SK-N-SH (cell line): ENCODE data around the gene PPP1R15B. TPM values are rescaled to one million over a fixed set of nuclear protein-coding genes. Genes with fewer than 3 reads are reported as not detected.
A peak's percentile ranks its signal among the peaks of the same experiment; 100 is the strongest.

ENCODE experiments used
- CTCF ChIA-PET: fragments of 300-600, 350-600 bp; formaldehyde crosslinking; extraction: SDS; loops from one replicate; lab custom pipeline; 2021; lab: Yijun Ruan, JAX
- POLR2A ChIA-PET: fragments of 350-600 bp; sonication (Branson Sonifier 250); formaldehyde crosslinking; extraction: SDS; loops from one replicate; lab custom pipeline; 2020; ENCODE audit warnings: antibody characterized with exemption, inconsistent platforms; lab: Yijun Ruan, JAX
- DNase-seq: peaks from one replicate; pipeline ENCODE4 v3.0.0; 2012
- H2AFZ ChIP-seq: fragments of 200-600 bp; sonication (generic); 2 replicates; pipeline ENCODE4 v1.8.1; 2016; ENCODE audit warnings: antibody characterized with exemption, mild to moderate bottlenecking, low read depth
- H3F3A ChIP-seq: fragments of 200-600 bp; sonication (generic); replicated peaks from 2 replicates; pipeline ENCODE3; 2016; ENCODE audit warnings: antibody characterized with exemption, mild to moderate bottlenecking; ENCODE audit not compliant: insufficient read depth
- H3K27ac ChIP-seq, 2 experiments: fragments of 200-500 bp in 1 of 2; fragments of 200-600 bp in 1 of 2; sonication (Bioruptor generic) in 1 of 2; sonication (generic), shearing (Covaris generic) in 1 of 2; 2 replicates each; pipeline versions ENCODE4 v1.5.1 to v1.6.1; 2014 to 2016; ENCODE audit warnings: low read depth in 2 of 2, inconsistent platforms in 1 of 2, low read length in 1 of 2, mild to moderate bottlenecking in 1 of 2, mixed read lengths in 1 of 2
- H3K27me3 ChIP-seq: fragments of 200-600 bp; sonication (generic), shearing (Covaris generic); 2 replicates; pipeline ENCODE4 v1.6.1; 2016; ENCODE audit warnings: mixed run types; ENCODE audit not compliant: insufficient read depth
- H3K36me3 ChIP-seq, 2 experiments: fragments of 200-500 bp in 1 of 2; fragments of 200-600 bp in 1 of 2; sonication (Bioruptor generic) in 1 of 2; sonication (generic) in 1 of 2; replicated peaks in 1 of 2; 2 replicates each; pipeline versions ENCODE3 to v1.5.1; 2014 to 2016; ENCODE audit warnings: low read length in 1 of 2, mild to moderate bottlenecking in 1 of 2; ENCODE audit not compliant: insufficient read depth in 2 of 2, control insufficient read depth in 1 of 2
- H3K4me1 ChIP-seq, 2 experiments: fragments of 200-500 bp in 1 of 2; fragments of 200-600 bp in 1 of 2; sonication (Bioruptor generic) in 1 of 2; sonication (generic), shearing (Covaris generic) in 1 of 2; 2 replicates each; pipeline versions ENCODE4 v1.5.1 to v1.6.1; 2014 to 2016; ENCODE audit warnings: low read depth in 1 of 2, low read length in 1 of 2, mixed run types in 1 of 2; ENCODE audit not compliant: insufficient read depth in 2 of 2, control insufficient read depth in 1 of 2
- H3K4me2 ChIP-seq: fragments of 200-600 bp; sonication (generic), shearing (Covaris generic); 2 replicates; pipeline ENCODE4 v1.6.1; 2017; ENCODE audit warnings: mixed run types
- H3K4me3 ChIP-seq, 2 experiments: fragments of 200-500 bp in 1 of 2; fragments of 200-600 bp in 1 of 2; sonication (Bioruptor generic) in 1 of 2; sonication (generic), shearing (Covaris generic) in 1 of 2; 2 replicates each; pipeline versions ENCODE4 v1.5.1 to v1.8.1; 2014 to 2016; ENCODE audit warnings: low read depth in 2 of 2, inconsistent platforms in 1 of 2, low read length in 1 of 2, mild to moderate bottlenecking in 1 of 2, mixed read lengths in 1 of 2, moderate library complexity in 1 of 2
- H3K79me2 ChIP-seq: fragments of 200-600 bp; sonication (generic); 2 replicates; pipeline ENCODE4 v1.8.1; 2017; ENCODE audit warnings: mild to moderate bottlenecking; ENCODE audit not compliant: insufficient read depth
- H3K9ac ChIP-seq: fragments of 200-600 bp; sonication (generic); 2 replicates; pipeline ENCODE4 v1.6.1; 2017; ENCODE audit warnings: mixed run types
- H3K9me2 ChIP-seq: fragments of 200-600 bp; sonication (generic); 2 replicates; pipeline ENCODE4 v1.6.1; 2017; ENCODE audit warnings: mixed run types
- H3K9me3 ChIP-seq: fragments of 200-600 bp; sonication (generic); 2 replicates; pipeline ENCODE4 v1.6.1; 2017; ENCODE audit warnings: mixed run types, mild to moderate bottlenecking, moderate library complexity
- H4K20me1 ChIP-seq: fragments of 200-600 bp; sonication (generic); 2 replicates; pipeline ENCODE4 v1.6.1; 2017; ENCODE audit warnings: mild to moderate bottlenecking, mixed run types; ENCODE audit not compliant: insufficient read depth
- ELF1 ChIP-seq: IDR thresholded peaks from 2 replicates; pipeline ENCODE4 v1.4.0; 2012
- EP300 ChIP-seq, 2 experiments: IDR thresholded peaks; 2 replicates each; pipeline versions ENCODE4 v1.4.0 to v1.6.1; 2012; ENCODE audit warnings: borderline replicate concordance in 1 of 2, low read depth in 1 of 2, low read length in 1 of 2
- FOXJ3 ChIP-seq: sonication (generic); formaldehyde crosslinking; IDR thresholded peaks from 2 replicates; pipeline ENCODE4 v1.5.1; 2020; ENCODE audit warnings: mild to moderate bottlenecking, missing genetic modification reagents
- FOXM1 ChIP-seq: IDR thresholded peaks from 2 replicates; pipeline ENCODE4 v1.4.0; 2012; ENCODE audit warnings: low read depth, mild to moderate bottlenecking
- GATA2 ChIP-seq: sonication (generic); formaldehyde crosslinking; IDR thresholded peaks from 2 replicates; pipeline ENCODE4 v1.5.0; 2020; ENCODE audit warnings: mild to moderate bottlenecking, missing genetic modification reagents
- IRF3 ChIP-seq: fragments of 150-350 bp; IDR thresholded peaks from 2 replicates; pipeline ENCODE4 v1.6.1; 2016; ENCODE audit warnings: mild to moderate bottlenecking, low read depth, low read length
- MAX ChIP-seq: IDR thresholded peaks from 2 replicates; pipeline ENCODE4 v1.4.0; 2012; ENCODE audit warnings: low read depth
- NRF1 ChIP-seq: IDR thresholded peaks from 2 replicates; pipeline ENCODE4 v1.6.1; 2012; ENCODE audit warnings: low read depth, mild to moderate bottlenecking, low read length
- POLR2AphosphoS5 ChIP-seq: IDR thresholded peaks from 2 replicates; pipeline ENCODE4 v1.6.1; 2012; ENCODE audit warnings: low read depth, low read length
- RAD21 ChIP-seq: IDR thresholded peaks from 2 replicates; pipeline ENCODE4 v1.6.1; 2012; ENCODE audit warnings: mild to moderate bottlenecking, low read length
- RCOR1 ChIP-seq: fragments of 150-350 bp; IDR thresholded peaks from 2 replicates; pipeline ENCODE4 v1.6.1; 2017; ENCODE audit warnings: antibody characterized with exemption, low read length
- RFX5 ChIP-seq: IDR thresholded peaks from 2 replicates; pipeline ENCODE4 v1.6.1; 2012; ENCODE audit warnings: mild to moderate bottlenecking, improper control_type of control experiment, low read length
- SIN3A ChIP-seq: IDR thresholded peaks from 2 replicates; pipeline ENCODE4 v1.6.1; 2012; ENCODE audit warnings: low read depth, mild to moderate bottlenecking, low read length, moderate library complexity, borderline replicate concordance
- TAF1 ChIP-seq: IDR thresholded peaks from 2 replicates; pipeline ENCODE4 v1.6.1; 2012; ENCODE audit warnings: low read depth, mild to moderate bottlenecking, low read length, moderate library complexity, borderline replicate concordance
- WGBS: methylation state at CpG from one replicate; pipeline ENCODE4 v1.1.6; 2017; ENCODE audit warnings: low lambda C conversion rate; 5-methylcytosine and 5-hydroxymethylcytosine counted together
- polyA plus RNA-seq, 3 experiments: library from polyadenylated mRNA; depleted of rRNA; stranded (reverse); fragments of >200 nt; gene quantifications; 2 replicates each; pipeline ENCODE4 v1.2.3, GENCODE V29; 2012

PPP1R15B gene
- polyA plus RNA-seq, 1 of the 3 experiments (the other 2 are of a cell fraction), result 12.1 TPM

DNA sequence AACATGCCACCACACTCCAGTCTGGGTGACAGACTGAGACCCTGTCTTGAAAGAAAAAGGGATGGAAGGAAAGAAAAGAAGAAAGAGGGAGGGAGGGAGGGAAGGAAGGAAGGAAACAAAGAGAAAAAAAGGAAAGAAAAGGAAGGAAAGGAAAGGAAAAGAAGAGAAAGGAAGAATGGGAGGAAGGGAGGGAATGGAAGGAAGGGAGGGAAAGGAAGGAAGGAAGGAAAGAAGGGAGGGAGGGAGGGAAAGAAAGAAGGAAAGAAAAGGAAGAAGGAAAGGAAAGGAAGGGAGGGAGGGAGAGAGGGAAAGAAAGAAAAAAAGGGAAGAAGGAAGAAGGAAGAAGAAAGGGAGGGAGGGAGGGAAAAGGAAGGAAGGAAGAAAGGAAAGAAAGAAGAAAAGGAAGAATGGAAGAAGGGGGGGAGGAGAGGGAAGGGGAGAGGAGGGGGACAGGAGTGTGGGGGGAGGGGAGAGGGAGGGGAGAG lies 5.0 kb upstream of the PPP1R15B start:
- TF ChIP-seq POLR2AphosphoS5, result no peak
- no peak for TF ChIP-seq FOXM1
- H3K9me3 ChIP-seq, result no peaks in the 10 kb centered on the region
- H3F3A ChIP-seq, result peaks cover 39% of the 10 kb centered on the region
- peak overlapping the region; percentile 88; the same call in 1 of the 2 replicates for H3K4me2 ChIP-seq
- ChIA-PET POLR2A (interaction anchor here (1.1 kb wide), 1 partner anchor 100 kb away, joined by 6 read pairs; the partner anchor contains the start of gene MDM4), CTCF (interaction anchor here (1.0 to 2.3 kb wide), 10 partner anchors 9 to 390 kb away, joined by 3 to 19 read pairs (median 4); no protein-coding TSS in a partner anchor)
- peak overlapping the region; percentile 90 to 99; a peak in 3 of 4 replicates for H3K27ac ChIP-seq
- H2AFZ ChIP-seq, result no peak overlapping the region
- no peaks in the 10 kb centered on the region for H3K27me3 ChIP-seq
- H3K79me2 ChIP-seq, result peaks cover 13% of the 10 kb centered on the region; the same call in 1 of the 2 replicates
- no peaks in the 10 kb centered on the region for H4K20me1 ChIP-seq
- H3K4me1 ChIP-seq, result peaks cover 14 to 29% of the 10 kb centered on the region in 2 experiments; a peak in 3 of 4 replicates
- H3K4me3 ChIP-seq, result no peak overlapping the region
- no peak for DNase-seq
- no peaks in the 10 kb centered on the region for H3K36me3 ChIP-seq
- no peaks in the 10 kb centered on the region for H3K9me2 ChIP-seq
- peak overlapping the region; percentile 85; the same call in 1 of the 2 replicates for H3K9ac ChIP-seq

DNA sequence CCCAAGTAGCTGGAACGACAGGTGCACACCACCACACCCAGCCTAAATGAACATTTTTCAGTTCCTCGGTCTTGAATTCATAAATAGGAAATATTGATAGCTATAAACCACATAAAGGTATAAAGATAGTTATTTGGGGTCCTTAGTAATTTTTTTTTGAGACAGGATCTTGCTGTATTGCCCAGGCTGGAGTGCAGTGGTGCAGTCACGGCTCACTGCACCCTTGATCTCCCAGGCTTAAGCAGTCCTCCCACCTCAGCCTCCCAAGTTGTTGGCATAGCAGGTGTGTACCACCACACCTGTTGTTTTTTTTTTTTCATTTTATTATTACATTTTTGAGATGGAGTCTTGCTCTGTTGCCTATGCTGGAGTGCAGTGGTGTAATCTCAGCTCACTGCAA lies 3.7 kb upstream of the PPP1R15B start:
- Histone ChIP-seq H4K20me1 (peaks cover 7% of the 10 kb centered on the region), H3F3A (peaks cover 37% of the 10 kb centered on the region), H3K4me2 (no peak overlapping the region), H3K4me1 (peaks cover 14 to 25% of the 10 kb centered on the region in 2 experiments; a peak in 3 of 4 replicates), H2AFZ (no peak overlapping the region), H3K4me3 (no peak overlapping the region), H3K9me3 (no peaks in the 10 kb centered on the region), H3K27ac (peak overlapping the region in 1 of 2 experiments; percentile 99; a peak in 1 of 4 replicates), H3K9ac (no peak overlapping the region), H3K79me2 (peaks cover 25% of the 10 kb centered on the region), H3K36me3 (peaks cover under 1% of the 10 kb centered on the region in 2 experiments), H3K27me3 (no peaks in the 10 kb centered on the region), H3K9me2 (no peaks in the 10 kb centered on the region)
- TF ChIP-seq TAF1 (no peak), FOXM1 (no peak), RFX5 (no peak), IRF3 (no peak), EP300 (IDR thresholded peaks at IDR 0.05; ENCODE audit: borderline replicate concordance in 1 of 2, low read depth in 1 of 2, low read length in 1 of 2) (no peak), GATA2 (CRISPR knock-in tag) (no peak), NRF1 (no peak), RAD21 (no peak), FOXJ3 (no peak), MAX (no peak), RCOR1 (no peak), ELF1 (no peak), SIN3A (no peak)
- ChIA-PET POLR2A (no interaction called here), CTCF (interaction anchor here (0.6 to 2.3 kb wide), 3 partner anchors 16 to 88 kb away, joined by 3 to 10 read pairs (median 6); no protein-coding TSS in a partner anchor)
- 95% methylated on average over 3 of the region's 3 CpGs for WGBS
- no peak for DNase-seq
